Left forelimb (tissue), 1 donor: Measurements from ENCODE around the gene DCAF15.
"Not testable (repeated sequence)": the region's sequence is repeated elsewhere in the genome, so short reads cannot be mapped to it uniquely, and the experiment has no call there.

Experiments
- DNase-seq: peaks from one replicate; pipeline ENCODE4 v3.0.0-alpha.2; 2018; ENCODE audit warnings: low spot score

Gene DCAF15

DNA sequence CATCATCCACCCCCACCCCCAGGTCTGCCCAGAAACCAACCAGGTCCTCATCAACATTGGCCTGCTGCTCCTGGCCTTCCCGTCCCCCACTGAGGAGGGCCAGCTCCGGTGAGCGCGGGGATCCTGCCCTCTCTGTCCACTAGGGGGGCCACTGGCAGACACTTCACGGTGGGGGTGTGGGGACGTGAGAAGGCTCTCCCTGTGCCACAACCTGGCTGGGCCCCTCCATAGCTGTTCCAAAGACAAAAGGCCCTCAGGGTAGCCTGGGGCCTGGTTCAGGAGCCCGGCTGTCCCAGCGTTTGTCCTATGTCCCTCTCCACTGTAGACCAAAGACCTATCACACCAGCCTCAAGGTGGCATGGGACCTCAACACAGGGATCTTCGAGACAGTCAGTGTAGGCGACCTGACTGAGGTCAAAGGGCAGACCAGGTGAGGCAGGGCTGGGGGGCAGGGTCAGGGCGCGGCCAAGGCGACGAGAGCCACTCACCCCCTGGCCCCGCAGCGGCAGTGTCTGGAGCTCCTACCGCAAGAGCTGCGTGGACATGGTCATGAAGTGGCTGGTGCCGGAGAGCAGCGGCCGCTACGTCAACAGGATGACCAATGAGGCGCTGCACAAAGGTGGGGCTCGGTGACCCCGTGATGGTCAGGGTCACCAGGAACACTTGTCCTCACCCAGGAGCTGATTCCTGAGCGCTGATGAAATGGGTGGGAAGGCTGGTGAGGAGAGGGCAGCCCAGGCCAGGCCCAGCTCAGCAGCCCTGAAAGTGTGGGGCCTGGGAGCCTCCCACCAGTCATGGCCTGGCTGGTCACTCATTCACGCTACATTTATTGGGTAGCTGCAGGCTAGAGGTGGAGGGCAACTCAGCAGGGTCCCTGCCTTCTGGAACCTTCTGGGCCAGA, 7.9 kb downstream of the DCAF15 start:
- no peak for DNase-seq

DNA sequence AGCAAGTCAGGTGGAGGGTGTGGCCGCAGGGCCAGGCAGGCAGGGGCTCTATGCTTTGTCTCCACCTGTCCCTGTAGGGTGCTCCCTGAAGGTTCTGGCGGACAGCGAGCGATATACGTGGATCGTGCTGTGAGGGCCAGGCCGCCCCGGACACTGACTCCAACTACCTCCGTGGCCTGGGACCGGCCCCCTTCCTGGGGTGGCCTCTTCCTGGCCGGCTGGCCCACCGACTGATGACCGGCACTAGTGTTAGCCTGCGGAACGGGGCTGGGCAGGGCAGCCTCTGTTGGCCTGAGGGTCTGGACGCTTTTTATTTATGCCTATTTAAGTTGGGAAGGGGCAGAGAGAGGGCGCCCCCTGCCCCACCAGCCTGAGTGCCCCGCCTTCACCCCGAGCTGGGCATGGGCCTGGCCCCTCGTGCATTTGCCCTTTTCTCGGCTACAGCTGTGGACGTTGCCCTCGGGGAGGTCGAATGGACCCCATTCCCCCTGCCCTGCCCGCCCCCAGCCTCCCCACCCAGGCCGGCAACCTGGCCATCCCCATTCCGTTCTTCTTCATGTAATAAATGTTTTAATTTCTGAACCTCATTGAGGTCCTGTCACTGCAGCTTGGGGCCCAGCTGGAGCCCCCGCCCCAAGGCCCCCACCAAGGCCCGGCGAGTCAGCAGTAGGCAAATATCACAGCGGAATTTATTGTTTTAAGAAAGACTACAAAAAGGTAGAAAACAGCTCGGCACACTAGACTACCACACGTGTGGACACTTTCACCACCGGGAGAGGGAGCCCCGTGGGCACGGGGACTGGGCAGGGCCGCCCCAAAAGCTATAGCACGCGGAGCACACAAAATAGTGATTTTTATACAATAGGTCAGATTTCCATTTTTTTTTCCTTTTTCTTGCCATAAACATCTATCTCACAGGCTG, 8.8 kb downstream of the DCAF15 start:
- no peak for DNase-seq

DNA sequence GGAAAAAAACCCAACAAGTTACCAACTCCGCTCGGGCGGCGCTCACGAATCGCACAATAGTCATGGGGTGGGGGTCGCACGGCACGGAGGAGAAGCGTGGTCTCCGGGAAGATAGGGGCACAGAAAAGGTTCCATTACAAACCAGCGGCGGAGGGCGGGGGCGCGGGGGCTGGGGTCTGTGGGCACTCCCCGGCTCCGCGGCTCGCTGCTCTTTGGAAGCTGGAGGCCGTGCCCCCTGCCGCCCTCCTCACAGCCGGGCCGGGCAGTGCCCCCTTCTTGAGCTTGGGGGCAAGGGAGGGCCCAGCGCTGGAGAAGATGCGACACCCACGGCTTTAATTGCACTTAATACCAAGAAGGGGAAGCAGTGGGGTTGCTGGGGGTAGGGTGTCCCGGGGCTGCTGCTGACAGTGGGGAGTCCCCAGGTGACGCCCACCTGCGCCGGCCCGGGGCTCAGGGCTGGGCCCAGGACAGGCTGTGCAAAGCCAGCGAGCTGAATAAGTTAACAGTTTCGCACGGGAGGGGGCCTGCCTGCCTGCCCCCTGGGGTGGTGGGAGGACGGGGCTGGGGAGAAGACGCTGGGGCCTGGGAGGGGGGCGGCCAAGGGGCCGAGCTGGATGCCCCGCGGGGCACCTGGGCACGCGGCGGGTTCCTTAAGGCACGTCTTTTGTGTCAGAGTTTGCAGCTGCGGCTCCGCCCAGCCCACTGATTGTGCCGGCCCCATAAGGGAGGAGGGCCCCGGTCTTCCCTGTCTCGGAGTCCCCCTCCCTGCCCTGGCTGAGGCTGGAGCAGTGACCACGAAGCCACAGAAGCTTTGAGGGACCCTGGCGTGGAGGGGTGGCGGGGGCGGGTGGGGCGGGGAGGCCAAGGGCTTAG, 9.8 kb downstream of the DCAF15 start:
- no peak for DNase-seq

DNA sequence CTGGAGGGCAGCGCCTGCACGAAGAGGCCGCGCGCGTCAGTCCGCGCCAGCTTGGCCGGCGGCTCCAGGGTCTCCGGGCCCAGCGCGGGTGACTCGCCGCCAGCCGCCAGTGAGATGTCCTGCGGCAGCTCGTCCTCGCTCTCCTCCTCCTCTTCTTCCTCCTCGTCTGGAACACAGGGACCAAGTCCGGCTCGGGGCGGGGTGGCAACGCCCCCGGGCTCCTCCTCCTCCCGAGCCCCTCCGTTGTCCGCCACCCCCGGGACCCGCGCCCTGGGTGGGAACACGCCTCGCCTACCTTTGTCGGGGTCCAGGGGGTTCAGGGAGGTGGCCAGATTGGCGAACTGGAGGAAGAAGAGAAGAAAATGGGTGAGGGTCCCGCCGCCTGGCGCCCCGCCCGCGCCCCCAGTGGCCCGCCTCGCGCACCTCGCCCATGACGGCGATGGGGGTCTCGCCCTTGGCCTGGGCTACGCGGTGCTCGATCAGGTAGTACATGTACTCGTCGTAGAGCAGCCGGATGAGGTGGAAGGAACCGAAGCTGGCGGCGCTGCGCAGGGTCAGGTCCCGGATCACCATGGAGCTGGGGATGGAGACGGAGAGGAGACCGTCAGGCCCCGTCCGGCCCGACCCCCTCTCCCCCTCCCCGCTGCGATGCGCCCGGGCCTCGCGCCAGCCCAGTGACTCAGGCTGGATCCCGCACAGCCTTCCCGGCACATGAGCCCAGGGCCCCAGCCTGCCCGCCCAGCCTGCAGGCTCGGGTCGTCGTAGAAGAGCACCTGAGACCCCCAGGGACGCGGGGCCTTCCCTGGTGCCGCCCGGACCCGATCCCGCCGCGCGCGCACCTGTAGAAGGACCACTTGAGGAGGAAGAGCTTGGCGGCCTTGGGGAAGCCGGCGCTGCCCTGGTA, 10.6 kb downstream of the DCAF15 start:
- no peak for DNase-seq

DNA sequence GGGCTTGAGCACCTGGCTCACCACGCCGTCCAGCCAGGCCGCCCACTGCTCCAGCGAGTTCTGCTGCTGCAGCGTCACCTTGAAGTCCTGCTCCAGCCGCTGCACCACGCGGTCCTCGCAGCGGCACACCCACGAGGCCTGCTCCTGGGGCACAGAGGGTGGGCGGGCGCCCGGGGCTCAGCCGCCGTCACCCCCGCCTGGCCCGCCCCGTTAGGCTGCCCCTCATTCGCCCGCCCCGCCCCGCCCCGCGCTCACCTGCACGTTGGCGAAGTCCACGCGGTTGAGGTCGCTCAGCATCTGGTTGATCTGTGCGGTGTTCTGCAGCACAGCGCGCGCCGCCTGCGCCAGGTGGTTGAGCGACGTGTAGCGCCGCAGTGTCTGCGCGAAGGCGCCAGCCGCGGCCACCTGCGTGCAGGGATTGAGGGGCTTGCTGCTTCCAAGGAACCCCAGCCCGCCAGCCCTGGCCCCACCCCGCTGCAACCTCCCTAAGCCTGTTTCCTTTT, 11.3 kb downstream of the DCAF15 start:
- no peak for DNase-seq

DNA sequence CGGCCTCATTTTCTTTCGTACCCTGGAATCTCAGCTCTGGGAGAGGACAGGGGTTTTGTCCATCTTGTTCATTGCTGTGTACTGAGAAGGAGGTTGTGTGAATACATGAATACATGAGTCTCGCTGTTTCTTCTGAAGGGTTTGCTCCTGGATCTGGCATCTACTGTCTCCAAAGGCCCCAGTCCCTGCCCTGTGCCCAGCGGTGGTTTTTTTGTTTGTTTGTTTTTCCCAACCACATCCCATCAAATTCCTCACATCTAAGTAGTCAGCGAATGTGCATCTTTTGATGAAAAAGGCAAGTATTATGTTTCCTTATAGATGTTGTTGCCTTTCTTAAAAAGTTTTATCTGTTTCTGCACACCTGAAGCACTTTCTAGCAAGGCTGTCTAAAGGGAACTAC, 12.5 kb downstream of the DCAF15 start:
- DNase-seq = no peak

DNA sequence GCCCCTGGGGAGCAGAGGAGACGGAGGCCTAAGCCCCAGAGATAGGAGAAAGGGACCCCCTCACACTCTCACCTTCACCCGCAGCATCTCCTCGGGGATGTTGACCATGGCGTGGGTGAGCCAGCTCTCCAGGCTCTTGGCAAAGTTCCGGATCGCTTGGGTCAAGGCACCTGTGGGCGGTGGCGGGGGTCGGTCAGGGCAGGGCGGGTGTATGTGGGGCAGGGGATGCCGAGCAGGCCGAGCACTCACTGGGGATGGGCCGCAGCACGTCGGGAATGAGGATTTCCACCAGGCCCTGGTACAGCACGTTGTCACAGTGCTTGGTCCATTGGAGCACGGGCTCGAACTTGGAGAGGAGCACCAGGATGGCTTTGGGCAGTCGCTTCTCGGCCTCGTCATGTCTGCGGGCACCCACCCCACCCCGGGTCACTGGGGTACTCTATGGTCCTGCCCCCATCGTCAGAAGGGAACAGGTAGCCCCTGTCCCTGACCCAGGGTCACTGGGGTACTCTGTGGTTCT, 13.1 kb downstream of the DCAF15 start:
- DNase-seq = no peak

DNA sequence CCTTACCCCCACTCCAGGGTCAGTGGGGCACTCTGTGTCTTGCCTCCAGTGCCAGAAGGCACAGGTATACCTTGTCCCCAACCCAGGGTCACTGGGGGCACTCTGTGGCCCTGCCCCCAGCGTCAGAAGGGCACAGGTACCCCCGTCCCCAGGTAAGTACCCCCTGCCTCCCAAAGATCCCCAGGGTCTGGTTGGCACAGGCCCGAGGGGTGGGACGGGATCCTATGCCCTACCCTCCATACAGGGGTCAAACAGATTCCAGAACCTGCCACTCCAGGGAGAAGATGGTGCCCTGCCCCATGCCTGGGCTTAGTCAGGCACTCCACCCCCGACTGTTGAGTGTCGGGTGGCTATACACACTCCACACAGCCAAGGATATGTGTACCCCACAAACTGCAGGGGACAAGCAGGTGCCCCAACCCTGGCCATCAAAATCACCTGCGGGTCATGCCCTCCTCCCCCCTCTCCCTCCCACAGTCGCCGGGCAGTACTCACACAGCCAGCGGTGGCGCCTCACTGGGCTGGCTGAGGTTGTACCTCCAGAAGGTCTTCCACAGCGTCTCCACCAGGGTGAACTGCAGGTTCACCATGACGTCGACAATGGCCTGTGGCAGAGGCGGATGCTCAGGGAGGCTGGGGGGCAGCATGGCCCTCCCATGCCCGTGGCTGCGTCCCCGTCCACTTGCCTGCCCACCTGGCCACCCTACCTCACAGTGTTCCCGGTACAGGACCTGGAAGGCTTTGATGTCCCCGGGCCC, 13.8 kb downstream of the DCAF15 start:
- no peak for DNase-seq

DNA sequence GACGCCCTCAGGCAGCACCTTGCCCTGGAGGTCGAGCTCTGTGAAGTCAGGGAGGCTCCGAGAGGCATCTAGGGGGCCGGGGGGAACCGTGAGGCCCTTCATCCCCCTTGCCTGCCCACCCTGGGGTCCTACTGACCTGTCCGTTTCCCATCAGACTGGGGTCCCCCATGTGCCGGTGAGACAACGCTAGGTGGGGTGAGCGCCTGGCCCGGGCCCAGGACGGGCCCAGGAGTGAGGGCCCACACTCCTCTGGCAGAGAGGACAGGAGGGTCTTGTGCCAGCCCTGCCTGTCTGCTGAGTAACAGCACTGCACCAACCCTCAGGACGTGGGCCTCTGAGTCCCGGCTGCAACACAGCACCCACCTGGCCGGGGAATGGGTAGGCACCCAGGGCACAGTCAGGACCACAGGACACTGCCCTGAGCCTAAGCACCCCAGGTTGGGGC, 14.4 kb downstream of the DCAF15 start:
- no peak for DNase-seq

DNA sequence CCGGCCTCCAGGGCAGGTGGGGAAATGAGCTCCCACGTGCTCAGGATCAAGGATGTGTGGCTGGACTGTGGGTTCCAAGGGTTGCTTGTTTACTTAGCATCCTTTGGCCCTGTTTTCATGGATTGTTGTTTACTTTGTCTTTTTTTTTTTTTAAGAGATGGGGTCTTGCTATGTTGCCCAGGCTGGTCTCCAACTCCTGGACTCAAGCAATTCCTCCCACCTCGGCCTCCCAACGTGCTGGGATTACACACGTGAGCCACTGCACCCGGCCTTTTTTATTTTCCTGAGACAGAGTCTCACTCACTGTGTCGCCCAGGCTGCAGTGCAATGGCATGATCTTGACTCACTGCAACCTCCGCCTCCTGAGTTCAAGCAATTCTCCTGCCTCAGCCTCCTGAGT, 14.9 kb downstream of the DCAF15 start:
- DNase-seq = not testable (repeated sequence)

DNA sequence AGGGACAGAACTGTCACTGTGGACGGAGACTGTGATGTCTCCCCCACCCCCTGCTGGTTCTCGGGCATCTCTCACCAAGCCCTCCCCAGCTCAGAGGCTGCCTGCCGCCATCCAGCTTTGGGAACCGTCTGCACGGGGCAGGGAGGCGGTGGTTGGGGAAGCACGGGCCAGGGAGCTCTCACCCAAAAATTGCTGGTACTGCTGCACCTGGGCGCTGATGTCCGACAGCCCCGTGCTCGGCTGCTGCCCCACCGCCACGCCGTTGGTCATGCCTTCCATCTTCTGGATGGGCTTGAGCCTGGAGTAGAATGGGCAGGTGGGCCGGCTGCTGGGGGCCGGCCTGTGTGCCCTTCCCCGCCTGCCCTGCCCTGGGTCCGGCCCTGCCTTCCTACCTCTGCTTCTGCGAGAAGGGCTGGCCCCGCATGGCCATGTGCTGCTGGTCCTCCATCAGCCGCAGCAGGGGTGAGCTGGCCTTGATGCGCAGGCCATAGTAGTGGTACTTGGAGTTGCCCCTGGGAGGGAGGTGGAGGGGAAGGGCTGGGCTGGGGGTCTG, 16.1 kb downstream of the DCAF15 start:
- DNase-seq = no peak

DNA sequence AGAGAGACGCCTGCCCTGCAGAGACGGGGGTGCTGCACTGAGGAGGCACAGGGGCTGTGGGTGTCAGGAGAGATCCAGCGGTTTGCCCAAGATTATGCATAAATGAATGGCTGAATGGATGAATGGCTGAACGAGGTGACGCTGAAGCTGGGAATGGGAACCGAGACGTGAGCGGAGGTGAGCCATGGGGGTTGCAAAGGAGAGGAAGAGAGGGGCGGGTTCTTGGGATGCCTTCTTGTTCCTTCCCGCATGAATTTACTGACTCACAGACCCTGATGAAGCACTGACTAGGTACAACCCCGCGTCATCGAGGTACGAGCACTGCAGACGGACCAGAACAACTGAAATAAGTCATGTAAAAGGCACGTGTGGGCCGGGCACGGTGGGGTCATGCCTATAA, 16.7 kb downstream of the DCAF15 start:
- DNase-seq = no peak

DNA sequence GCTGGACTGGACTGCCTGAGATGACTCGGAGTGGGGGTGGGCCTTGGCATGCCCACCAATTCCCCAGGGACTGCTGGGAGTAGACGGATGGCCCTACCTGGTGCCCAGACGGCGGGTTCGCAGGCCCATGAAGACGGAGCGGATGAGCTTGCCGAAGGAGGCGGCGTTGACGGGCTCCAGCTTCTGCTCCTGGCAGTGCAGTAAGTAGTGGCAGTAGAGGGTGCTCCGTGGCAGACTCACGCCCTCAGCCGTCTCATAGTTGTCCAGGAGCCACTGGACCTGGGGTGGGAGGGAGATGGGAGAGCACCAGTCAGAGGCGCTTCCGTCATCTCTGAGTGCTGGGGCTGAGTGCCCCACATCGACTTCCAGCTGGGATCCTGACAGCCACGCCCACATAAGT, 17.6 kb downstream of the DCAF15 start:
- DNase-seq = no peak

DNA sequence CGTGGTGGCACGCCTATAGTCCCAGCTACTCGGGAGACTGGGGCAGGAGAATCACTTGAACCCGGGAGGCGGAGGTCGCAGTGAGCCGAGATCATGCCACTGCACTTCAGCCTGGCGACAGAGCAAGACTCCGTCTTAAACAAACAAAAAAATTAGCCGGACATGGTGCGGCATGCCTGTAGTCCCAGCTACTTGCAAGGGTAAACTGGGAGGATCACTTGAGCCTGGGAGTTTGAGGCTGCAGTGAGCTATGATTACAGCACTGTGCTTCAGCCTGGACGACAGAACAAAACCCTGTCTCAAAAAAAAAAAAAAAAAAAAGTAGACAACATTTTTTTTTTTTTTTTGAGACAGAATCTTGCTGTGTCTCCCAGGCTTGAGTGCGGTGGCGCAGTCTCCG, 19.6 kb downstream of the DCAF15 start:
- DNase-seq = not testable (repeated sequence)

DNA sequence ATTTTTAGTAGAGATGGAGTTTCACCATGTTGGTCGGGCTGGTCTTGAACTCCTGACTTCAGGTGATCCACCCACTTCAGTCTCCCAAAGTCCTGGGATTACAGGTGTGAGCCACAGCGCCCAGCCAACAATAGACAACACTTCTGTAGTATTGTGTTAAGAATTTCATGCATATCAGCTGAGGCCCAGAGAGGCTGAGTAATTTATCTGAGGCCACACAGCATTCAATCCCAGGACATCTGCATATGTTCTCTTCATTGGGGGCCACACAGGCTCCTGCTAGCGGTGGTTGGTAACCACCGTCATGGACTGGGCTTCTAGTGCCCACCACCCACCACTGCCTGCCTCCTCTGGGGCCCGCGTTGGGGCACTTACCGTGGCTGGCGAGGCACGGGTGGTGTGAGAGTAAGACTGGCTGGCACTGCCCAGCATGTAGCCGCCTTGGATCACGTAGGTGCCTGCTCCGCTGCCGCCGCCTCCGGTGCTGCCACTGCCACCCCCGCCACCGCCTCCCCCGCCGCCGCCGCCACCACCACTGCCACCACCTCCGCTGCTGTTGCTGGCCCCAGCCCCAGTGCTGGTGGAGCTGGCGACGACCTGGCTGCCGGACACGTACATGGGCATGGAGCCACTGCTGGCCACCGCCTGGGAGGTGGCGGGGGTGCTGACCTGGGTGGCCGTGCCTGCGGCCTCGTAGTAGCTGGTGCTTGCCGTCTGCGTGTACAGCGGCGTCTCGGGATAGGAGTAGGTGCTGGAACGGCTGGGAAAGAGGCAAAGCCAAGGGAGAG, 20.3 kb downstream of the DCAF15 start:
- no peak for DNase-seq

DNA sequence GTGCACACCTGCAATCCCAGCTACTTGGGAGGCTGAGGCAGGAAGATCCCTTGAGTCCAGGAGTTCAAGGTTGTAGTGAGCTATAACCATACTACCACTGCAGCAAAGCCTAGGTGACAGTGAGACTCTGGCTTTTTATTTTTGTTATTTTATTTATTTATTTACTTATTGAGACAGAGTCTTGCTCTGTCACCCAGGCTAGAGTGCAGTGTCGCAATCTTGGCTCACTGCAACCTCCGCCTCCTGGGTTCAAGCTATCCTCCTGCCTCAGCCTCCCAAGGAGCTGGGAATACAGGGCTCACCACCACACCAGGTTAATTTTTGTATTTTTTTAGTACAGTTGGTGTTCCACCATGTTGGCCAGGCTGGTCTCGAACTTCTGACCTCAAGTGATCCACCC, 21.2 kb downstream of the DCAF15 start:
- not testable (repeated sequence) for DNase-seq

DNA sequence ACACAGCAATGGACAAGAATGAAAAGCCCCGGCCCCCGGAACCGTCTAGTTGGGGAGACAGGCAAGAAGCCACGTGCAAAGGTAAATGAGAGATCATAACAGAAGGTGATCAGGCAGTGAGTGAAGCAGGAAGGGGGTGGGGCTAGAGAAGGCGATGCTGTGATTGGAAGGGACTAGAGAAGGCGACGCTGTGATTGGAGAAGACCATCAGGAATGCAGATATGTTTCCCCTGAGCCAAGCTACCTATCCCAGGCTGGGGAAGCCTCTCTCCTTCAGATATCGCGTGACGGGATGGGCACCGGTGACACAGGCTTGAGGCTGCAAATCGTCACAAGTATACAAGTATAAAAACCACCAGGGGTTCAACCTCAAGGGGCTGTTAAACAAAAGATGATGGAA, 21.8 kb downstream of the DCAF15 start:
- DNase-seq = no peak

DNA sequence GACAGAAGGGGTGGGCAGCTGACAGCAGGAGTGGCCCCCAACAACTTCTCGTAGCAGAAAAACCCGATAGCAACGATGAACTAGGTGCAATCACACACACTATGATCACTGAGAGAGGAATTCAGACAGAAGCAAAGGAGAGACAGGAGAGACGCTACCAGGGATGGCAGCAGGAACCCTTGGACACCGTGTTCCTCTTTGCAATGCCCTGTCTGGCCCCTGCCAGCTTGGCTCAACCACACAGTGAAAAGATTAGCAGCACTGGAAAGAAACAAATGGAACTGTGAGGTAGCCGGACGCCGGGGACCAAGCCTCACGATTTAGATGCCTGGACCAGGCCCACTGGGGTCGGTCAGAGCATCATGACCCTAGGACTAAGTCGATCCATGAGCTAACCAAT, 23.6 kb downstream of the DCAF15 start:
- no peak for DNase-seq

DNA sequence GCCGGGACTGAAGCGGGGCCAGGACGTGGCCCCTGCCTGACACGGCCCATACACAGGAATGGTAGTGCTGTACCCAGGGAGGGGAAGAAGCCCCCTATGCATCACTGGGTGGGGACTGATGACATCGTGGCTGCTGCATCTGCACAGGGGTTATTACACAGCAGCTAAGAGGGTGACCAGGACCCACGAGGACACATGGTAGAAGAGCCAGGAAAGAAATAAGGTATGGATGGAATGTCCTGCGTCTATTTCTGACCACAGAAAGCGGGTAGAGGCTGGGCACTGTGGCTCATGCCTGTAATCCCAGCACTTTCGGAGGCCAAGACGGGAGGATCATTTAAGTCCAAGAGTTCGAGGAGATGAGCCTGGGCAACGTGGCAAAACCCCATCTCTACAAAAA, 24.1 kb downstream of the DCAF15 start:
- DNase-seq = no peak
